Loucy (cell line): ENCODE measurements around the gene SLAMF1.

ENCODE experiments used
- EZH2phosphoT487 ChIP-seq: fragments of 200-600 bp; IDR thresholded peaks from 2 replicates; pipeline ENCODE4 v1.6.1; 2018; ENCODE audit warnings: antibody characterized with exemption, mild to moderate bottlenecking, moderate library complexity, borderline replicate concordance
- TF ChIP-seq, protein P1 (sequence below): fragments of 200-600 bp; sonication (generic); conservative IDR thresholded peaks from 2 replicates; pipeline ENCODE4 v1.5.1; 2014; ENCODE audit warnings: mild to moderate bottlenecking, antibody characterized with exemption, low read length

DNA sequence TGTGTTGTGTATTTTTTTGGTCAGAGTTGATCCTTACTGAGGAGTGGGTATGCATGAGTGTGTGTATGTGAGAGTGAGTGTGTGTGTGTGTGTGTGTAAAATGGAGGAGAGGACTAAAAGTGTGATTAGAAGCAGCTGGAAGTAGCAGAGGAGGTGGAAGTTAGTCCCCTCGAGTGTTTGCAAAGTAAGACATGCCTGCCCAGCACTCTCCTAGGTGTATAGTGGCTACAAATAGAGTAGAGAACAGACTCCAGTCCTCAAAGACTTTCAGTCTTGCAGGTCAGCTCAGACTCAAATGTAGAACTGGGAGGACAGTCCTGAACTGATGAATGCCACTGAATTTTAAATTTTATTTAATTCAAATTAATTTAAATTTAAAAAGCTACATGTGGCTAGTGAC lies 28.5 kb downstream of the SLAMF1 start:
- TF ChIP-seq, protein P1, sequence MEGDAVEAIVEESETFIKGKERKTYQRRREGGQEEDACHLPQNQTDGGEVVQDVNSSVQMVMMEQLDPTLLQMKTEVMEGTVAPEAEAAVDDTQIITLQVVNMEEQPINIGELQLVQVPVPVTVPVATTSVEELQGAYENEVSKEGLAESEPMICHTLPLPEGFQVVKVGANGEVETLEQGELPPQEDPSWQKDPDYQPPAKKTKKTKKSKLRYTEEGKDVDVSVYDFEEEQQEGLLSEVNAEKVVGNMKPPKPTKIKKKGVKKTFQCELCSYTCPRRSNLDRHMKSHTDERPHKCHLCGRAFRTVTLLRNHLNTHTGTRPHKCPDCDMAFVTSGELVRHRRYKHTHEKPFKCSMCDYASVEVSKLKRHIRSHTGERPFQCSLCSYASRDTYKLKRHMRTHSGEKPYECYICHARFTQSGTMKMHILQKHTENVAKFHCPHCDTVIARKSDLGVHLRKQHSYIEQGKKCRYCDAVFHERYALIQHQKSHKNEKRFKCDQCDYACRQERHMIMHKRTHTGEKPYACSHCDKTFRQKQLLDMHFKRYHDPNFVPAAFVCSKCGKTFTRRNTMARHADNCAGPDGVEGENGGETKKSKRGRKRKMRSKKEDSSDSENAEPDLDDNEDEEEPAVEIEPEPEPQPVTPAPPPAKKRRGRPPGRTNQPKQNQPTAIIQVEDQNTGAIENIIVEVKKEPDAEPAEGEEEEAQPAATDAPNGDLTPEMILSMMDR = no peak
- no peak for TF ChIP-seq EZH2phosphoT487
